HG03460 (cell line): Measurements from ENCODE around the gene CORO7.
"Not testable (repeated sequence)": the region's sequence is repeated elsewhere in the genome, so short reads cannot be mapped to it uniquely, and the experiment has no call there.

Source experiments
- ATAC-seq: cut with Tn5 transposase; IDR thresholded peaks from one replicate; pipeline ENCODE4 v1.9.1; 2021; ENCODE audit not compliant: unreplicated experiment

Gene CORO7

DNA sequence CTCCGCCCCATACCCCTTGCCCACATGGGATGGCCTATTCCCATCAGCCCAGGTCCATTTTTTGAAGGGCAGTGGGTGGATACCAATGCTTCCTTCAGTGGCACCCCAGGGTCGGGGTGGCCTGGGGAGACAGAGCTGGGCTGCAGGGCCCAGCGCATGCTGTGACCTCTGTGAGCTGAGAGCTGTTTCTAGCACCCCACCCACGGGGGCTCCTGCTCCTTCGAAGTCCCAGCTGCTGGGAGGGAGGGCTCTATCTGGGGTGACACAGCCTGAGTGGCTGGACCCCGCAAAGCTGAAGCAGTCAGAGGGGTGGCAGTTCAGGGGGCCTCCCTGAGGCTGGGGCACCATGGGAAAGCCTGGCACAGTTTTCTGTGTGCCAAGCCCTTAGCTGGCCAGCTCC, 76.0 kb downstream of the CORO7 start:
- no peak for ATAC-seq

DNA sequence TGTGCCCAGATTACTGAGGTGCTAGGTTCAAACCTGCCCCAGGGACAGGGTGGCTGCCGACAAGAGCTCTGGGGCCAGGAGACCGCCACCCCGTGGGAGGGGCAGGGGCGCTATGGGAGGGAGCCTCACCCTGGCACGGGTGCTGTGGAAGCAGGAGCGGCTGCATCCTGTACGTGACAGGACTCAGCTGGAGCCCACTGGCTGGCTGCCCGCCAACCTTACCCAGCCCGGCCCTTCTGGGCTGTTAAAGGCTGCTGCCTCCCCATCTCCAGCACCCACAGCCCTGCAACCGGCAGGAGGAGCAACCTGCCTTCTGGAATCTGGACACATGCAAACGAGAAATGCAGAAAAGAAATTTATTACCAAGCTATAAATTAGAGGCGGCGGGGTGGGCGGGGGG, 76.5 kb downstream of the CORO7 start:
- ATAC-seq: no peak

DNA sequence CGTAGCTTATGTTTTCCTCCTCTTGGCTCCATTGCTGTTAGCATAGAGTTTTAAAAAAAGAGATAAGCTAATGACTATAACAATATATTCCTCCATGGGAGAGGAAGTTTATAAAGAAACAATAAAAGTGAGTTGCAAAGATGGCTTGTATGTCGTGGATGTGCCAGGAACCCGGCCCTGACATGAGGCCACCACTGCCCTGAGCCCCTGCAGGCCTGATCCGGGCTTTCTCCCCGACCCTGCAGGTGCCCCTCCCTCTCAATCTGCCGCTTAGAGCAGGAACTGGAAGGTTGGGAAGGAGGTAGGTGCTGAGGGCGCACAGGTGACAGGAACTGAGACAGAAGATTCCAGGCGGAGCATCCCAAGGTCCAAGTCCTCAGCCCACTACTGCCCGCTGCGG, 76.9 kb downstream of the CORO7 start:
- no peak for ATAC-seq

DNA sequence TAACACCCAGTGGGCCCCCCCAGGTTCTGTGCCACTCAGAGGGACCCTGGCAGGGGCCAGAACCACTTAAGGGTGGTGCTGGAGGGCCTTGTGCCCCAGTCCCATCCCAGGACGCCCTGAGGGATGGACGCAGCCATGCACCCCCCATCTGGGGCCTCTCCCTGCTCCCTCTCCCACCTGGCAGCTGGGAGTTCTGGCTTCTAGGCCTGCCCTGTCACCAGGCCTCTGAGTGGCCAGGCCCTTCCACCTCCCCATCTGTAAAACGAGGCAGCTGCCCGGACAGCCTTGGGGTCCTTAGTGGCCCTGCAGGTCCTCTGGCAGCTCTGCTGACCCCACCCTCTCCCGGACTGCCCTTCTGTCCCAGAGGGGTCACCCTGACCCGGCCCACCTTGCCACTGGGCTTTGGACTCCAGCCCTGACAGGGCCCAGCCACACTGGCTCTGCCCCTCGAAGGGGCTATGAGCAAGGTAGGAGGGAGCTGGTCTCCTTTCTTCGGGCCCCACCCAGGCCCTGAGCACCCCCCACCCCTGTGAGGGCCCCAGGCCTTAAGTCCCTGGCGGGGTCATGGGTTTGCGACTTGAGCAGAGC, 77.6 kb downstream of the CORO7 start:
- no peak for ATAC-seq

DNA sequence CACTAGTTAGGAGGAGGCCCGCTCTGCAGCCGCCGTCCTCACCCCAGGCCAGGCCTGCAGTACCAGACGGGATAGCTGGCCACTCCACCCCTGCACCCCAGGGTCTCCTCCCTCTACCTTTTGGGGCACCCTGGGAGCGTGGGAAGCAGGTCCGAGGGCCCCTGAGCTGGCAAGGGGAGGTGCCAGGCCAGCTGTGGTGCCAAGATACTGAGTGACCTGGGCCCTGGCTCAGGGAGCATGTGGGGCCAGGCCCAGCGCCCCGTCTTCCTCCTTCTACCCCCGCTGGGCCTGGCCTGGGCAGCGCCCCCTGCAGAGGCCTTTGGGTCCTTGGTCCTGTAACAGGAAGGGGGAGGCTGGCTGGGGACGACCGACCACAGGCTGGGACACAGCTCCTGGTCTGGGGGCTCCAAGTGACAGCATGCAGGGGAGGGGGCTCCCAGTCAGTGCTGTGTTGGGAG, 78.2 kb downstream of the CORO7 start:
- no peak for ATAC-seq

DNA sequence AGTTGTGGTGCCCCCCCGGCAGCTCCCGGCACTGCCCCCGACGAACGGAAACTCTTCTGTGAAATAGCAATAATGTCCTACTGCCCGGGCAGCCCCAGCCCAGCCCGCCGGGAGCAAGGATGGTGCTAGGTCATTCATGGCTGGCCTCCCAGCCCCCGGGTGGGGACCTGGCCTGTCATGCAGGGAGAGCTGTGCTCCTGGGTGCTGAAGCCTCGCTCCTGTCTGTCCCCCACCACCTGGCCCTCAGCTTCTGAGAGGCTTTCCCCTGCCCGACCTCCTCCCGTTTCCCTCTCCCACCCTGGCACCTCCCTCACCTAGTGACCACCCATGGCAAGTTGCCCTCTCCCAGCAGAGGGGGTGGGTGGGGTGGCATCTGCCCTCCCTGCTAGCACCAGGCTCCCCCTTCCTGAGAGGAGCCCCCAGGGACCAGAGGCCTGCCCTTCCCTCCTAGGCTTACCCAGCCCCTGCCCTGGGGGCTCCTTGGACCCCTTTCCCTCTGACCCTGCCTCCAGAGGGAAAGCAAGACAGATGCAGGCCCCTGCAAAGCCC, 78.8 kb downstream of the CORO7 start:
- ATAC-seq: no peak

DNA sequence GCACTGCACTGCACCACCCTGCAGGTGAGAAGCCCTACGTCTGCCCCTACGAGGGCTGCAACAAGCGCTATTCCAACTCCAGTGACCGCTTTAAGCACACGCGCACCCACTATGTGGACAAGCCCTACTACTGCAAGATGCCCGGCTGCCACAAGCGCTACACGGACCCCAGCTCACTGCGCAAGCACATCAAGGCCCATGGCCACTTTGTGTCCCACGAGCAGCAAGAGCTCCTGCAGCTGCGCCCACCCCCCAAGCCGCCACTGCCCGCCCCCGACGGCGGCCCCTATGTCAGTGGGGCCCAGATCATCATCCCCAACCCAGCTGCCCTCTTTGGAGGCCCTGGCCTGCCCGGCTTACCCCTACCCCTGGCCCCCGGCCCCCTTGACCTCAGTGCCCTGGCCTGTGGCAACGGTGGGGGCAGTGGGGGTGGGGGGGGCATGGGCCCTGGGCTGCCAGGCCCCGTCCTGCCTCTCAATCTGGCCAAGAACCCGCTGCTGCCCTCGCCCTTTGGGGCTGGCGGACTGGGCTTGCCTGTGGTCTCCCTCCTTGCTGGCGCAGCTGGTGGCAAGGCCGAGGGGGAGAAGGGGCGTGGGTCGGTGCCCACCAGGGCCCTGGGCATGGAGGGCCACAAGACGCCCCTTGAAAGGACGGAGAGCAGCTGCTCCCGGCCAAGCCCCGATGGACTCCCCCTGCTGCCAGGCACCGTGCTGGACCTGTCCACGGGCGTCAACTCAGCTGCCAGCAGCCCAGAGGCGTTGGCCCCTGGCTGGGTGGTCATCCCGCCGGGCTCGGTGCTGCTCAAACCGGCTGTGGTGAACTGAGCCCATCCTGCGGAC, 79.5 kb downstream of the CORO7 start:
- no peak for ATAC-seq

DNA sequence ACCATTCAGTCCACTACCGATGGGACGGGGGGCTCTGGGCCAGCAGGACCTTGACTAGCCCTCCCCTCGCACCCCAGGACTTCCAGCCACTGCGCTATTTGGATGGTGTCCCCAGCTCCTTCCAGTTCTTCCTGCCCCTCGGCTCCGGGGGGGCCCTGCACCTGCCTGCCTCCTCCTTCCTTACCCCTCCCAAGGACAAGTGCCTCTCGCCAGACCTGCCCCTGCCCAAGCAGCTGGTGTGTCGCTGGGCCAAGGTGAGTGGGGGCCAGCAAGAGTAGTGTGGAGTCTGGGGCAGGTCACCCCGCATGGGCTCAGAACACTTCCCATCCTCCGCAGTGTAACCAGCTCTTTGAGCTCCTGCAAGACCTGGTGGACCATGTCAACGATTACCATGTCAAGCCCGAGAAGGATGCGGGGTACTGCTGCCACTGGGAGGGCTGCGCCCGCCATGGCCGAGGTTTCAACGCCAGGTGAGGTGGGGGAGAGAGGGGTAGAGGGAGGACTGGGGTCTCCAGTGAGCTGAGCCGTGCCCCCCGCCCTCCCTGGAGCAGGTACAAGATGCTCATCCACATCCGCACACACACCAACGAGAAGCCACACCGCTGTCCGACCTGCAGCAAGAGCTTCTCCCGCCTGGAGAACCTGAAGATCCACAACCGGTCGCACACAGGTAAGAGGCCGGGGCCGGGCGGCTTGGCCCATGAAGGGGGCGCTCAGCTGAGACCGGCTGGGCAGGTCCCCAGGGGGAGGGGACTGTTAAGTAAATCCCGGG, 81.5 kb downstream of the CORO7 start:
- no peak for ATAC-seq

DNA sequence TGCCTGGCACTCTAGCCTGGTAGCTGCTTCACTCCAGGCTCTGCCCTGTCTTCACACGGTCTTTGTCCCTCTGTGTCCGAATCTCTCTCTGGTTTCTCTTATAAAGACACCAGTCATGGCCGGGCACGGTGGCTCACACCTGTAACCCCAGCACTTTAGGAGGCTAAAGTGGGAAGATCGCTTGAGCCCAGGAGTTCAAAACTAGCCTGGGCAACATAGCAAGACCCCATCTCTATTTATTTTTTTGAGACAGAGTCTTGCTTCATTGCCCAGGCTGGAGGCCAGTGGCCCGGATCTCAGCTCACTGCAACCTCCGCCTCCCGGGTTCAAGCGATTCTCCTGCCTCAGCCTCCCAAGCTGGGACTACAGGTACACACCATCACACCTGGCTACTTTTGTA, 82.7 kb downstream of the CORO7 start:
- not testable (repeated sequence) for ATAC-seq

DNA sequence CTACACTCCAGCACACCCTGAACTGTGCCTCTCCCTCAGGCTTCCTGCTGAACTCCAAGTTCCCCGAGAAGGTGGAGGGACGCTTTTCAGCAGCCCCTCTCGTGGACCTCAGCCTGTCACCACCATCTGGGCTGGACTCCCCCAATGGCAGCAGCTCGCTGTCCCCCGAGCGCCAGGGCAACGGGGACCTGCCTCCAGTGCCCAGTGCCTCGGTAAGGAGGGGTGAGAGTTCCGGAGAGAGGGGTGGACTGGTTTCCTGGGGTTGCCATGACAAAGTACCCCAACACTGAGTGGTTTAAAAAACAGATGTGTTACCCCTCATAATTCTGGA, 83.1 kb downstream of the CORO7 start:
- ATAC-seq: no peak

DNA sequence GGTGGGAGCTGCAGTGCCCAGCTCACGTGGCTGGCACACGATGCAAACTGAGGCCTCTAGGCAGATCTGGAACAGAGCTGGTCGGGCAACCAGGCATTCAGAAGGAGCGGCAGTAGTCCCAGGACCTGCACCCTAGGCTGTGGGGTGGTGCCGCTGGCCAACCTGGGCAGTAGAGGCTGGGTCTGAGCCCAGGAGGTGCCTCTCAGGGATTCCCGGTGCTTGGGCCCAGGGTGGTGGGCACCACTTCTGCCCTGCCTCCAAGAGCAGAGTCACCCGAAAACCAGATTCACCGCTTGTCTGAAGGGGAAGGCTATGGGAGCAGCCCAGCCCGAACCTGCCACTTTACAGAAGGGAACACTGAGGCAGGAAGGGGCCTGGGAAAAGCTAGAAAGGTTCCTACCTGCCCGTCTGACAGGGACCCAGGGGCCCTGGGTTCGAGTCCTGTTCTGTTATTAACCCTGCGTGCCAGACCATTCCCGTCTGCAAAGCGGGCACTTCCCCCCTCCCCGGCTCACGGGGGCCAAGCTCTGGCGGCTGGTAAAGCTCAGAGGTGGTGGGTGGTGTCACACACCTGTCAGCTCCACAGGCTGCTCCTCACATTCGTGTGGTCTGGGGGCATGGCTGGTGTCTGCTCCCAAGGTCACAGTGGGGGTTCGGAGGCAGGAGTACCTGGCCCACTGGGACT, 83.6 kb downstream of the CORO7 start:
- ATAC-seq: no peak

DNA sequence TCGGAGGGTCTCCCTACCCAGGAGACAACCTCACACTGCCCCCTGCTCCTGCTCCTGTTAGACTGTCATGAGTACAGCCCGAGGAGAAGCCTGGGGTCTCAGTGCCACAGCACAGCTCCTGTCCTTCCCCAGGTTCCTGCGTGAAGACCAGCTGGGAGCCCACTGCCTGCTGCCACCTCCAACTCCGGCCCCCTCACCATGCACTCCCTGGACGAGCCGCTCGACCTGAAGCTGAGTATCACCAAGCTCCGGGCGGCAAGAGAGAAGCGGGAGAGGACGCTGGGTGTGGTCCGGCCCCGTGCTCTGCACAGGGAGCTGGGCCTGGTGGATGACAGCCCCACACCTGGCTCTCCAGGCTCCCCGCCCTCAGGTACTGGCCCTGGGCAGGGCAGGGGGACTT, 84.3 kb downstream of the CORO7 start:
- no peak for ATAC-seq

DNA sequence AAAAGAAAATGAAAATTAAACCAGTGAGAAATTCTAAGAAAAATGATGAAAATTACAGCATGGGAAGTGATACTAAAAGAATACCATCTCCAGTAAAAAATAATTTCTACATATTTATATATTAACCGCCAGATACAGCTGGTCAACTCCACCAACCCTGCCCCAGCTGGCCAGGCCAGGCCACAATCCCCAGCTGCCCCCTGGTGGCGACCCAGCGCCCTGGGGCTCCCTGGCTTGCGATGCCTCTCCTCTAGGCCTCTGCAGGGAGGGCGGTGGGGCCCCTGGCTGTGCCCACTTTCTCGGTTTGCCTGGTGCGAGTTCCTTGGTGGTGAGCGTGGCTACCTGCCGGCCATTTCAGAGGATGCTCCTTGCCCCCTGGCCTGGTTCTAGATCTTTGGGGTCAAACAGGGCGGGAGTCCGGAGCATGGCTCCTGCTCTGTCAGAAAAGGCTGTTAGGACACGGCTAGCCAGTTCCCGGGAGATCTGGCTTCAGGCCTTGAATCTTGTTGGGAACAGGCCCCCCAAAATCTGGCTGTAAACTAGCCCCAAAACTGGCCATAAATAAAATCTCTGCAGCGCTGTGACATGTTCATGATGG, 86.0 kb downstream of the CORO7 start:
- ATAC-seq: no peak

DNA sequence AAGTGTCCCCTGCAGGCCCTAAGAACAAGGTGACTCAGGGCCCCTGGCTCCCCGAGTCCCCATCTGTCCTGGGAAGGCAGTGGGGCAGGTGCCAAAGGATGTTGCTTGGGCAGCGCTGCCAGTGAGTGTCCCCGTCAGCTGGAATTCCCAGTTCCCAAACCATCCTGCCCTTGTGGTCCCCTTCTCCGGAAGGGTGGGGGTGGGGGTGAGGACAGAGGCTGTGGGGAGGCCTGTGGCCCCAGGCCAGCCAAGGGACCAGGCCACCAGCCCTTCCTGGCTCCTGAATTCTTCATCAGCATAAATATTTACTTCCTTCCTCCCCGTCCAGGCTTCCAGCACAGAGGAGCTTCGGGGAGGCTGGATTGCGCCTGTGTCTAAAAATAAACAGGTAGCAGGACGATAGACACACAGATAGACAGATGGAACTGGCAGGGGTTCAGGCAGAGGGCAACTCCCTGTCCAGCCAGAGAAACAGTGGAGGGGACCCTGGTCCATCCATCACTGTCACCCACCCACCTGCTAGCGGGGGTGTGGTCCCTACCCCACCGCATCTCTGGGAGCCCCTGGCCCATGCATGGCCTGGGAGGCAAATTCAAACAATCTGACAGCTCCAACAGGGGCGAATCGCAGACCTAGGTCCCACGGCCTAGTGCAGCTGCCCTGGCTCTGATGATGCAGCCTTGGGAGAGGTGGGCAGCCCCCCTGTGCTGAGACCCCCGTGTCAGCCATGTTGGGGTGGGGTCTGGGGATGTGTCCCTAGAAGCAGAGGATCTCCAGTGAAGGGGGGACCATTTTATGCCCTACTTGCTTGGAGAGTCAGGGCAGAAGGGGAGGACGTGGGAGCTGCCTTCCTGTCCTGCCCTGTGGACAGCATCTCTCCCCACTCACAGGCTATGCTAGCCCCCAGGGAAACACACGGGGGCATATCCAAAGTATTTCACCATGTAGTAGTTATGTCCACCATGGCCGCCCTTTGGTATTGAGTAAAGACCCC, 87.3 kb downstream of the CORO7 start:
- no peak for ATAC-seq

DNA sequence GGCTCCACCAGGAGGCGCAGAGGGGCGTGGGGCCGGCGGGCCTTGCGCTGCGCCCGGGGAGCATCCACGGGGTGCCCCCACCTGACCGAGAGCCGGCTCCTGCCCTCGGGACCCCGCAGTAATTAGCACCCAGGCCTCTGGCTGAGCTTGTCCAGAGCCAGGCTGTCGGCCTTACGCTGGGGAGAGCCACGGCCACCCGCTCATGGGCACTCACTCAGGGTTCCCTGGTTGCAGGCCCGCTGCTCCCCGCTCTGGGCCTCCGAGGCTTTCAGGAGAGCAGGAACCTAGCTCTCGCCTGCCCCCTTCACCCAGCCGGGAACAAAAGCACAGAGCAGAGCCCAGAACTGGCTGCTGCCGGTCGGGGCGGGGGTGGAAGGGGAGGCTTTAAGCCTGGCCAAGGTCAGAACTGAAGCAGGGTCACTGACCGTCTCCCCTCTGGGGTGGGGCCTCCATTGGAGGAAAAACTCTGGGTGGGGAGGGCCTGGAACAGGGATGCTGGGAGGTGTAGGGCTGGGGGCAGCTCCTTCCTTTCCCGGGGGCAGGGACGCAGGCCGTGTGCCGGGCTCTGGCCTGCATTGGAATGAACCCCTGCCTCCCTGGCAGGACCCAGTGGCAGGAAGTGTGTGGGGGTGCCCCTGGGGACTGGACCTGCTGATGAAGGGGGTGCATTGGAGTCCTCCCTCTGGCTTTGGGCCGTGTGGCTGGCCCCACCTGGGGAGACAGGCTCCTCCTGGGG, 88.2 kb downstream of the CORO7 start:
- ATAC-seq: no peak

DNA sequence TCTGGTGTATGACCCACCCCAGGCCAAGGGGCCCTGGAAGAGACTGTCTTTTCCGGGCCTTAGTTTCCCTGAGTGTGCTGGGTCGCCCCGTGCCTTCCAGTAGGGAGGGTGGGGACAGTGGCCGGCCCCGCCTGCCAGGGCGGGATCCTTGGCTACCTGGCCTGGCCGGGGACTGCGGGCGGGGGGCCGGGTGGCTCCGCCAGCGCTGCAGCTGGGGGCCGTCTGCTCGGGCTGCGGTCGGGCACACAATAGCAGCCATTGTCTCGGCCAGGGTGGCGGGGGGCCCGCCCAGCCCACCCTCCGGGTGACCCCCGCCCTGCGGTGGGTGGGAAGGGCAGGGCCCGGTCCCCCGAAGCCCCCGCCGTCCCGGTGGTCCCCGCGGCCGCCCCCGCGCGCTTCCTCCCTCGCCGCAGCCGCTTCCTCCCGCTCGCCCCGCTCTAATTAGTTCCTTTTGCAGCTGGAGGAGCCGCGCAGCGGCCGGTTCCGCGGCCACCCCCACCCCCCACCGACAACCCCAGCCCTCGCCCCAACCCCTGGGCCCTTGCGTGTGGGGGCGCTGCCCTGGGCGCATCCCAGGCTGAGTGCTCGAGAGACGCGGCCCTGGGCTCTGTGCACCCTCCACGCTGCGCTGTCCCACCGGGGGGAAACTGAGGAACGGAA, 88.9 kb downstream of the CORO7 start:
- no peak for ATAC-seq

DNA sequence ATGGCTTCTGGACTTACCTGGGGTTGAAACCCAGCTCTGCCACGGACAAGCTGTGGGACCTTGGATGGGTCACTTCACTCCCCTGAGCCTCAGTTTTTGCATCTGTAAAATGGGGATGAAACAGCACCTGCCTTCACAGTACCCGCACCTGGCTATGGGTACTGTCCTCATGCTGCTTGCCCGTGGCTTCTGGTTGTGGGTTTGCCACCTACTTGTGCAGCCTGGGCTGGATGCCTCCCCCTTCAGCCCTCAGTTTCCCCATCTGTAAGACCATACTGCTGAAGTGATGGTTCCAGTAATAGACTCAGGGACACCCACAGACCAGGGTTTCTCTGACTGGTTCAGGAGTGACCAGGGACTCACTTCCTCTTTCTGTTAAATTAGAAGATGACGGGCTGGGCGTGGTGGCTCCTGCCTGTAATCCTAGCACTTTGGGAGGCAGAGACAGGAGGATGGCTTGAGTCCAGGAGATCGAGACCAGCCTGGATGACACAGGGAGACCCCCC, 91.1 kb downstream of the CORO7 start:
- ATAC-seq: no peak
